H9 (cell line): ENCODE results near the gene MID1. TPM values are rescaled to one million over a fixed set of nuclear protein-coding genes. Genes with fewer than 3 reads are reported as not detected.

Experiments used
- DNase-seq: peaks from one replicate; pipeline ENCODE4 v3.0.0-alpha.2; 2017
- H2AFZ ChIP-seq: one replicate; pipeline ENCODE4 v1.6.1; 2013; ENCODE audit warnings: mild to moderate bottlenecking, low read length, control low read depth, moderate library complexity
- H2AK5ac ChIP-seq: 2 replicates; pipeline ENCODE4 v1.6.1; 2013; ENCODE audit warnings: low read length, control low read depth, mixed read lengths; ENCODE audit not compliant: insufficient read length
- H2BK120ac ChIP-seq: one replicate; pipeline ENCODE4 v1.6.1; 2013; ENCODE audit warnings: low read depth, mild to moderate bottlenecking, low read length, control low read depth, inconsistent platforms; ENCODE audit not compliant: poor library complexity, severe bottlenecking
- H2BK12ac ChIP-seq: 2 replicates; pipeline ENCODE4 v1.6.1; 2013; ENCODE audit warnings: low read length, control low read depth, mixed read lengths, low read depth; ENCODE audit not compliant: insufficient read length
- H2BK15ac ChIP-seq: 2 replicates; pipeline ENCODE4 v1.6.1; 2013; ENCODE audit warnings: low read depth, low read length, control low read depth
- H2BK20ac ChIP-seq: one replicate; pipeline ENCODE4 v1.6.1; 2013; ENCODE audit warnings: low read depth, mild to moderate bottlenecking, low read length, control low read depth, inconsistent platforms; ENCODE audit not compliant: poor library complexity, severe bottlenecking
- H2BK5ac ChIP-seq: 2 replicates; pipeline ENCODE4 v1.6.1; 2013; ENCODE audit warnings: low read length, control low read depth, mixed read lengths; ENCODE audit not compliant: insufficient read length
- H3K14ac ChIP-seq: 2 replicates; pipeline ENCODE4 v1.6.1; 2013; ENCODE audit warnings: low read length, control low read depth; ENCODE audit not compliant: insufficient read depth
- H3K18ac ChIP-seq: 2 replicates; pipeline ENCODE4 v1.6.1; 2013; ENCODE audit warnings: low read depth, mild to moderate bottlenecking, mixed read lengths, low read length, control low read depth; ENCODE audit not compliant: insufficient read length
- H3K23ac ChIP-seq: 2 replicates; pipeline ENCODE4 v1.6.1; 2013; ENCODE audit warnings: low read length, control low read depth, mixed read lengths, low read depth; ENCODE audit not compliant: insufficient read length
- H3K23me2 ChIP-seq: 2 replicates; pipeline ENCODE4 v1.6.1; 2013; ENCODE audit warnings: low read depth, mild to moderate bottlenecking, mixed read lengths, low read length, control low read depth; ENCODE audit not compliant: insufficient read length, poor library complexity, severe bottlenecking
- H3K27ac ChIP-seq: 2 replicates; pipeline ENCODE4 v1.5.1; 2013; ENCODE audit warnings: low read length, control low read depth, mixed read lengths, low read depth; ENCODE audit not compliant: insufficient read length
- H3K27me3 ChIP-seq: 2 replicates; pipeline ENCODE4 v1.6.1; 2013; ENCODE audit warnings: low read length, control low read depth, inconsistent platforms; ENCODE audit not compliant: insufficient read depth
- H3K4ac ChIP-seq: 2 replicates; pipeline ENCODE4 v1.6.1; 2013; ENCODE audit warnings: low read depth, mild to moderate bottlenecking, control low read depth, inconsistent platforms, low read length, moderate library complexity
- H3K4me1 ChIP-seq: 2 replicates; pipeline ENCODE4 v1.6.1; 2013; ENCODE audit warnings: low read length, control low read depth, inconsistent platforms; ENCODE audit not compliant: insufficient read depth
- H3K4me2 ChIP-seq: 2 replicates; pipeline ENCODE4 v1.6.1; 2013; ENCODE audit warnings: low read length, control low read depth, mixed read lengths; ENCODE audit not compliant: insufficient read length, insufficient read depth
- H3K56ac ChIP-seq: 2 replicates; pipeline ENCODE4 v1.6.1; 2013; ENCODE audit warnings: low read depth, mild to moderate bottlenecking, mixed read lengths, low read length, control low read depth; ENCODE audit not compliant: insufficient read length
- H3K79me1 ChIP-seq: 2 replicates; pipeline ENCODE4 v1.6.1; 2013; ENCODE audit warnings: low read depth, mild to moderate bottlenecking, moderate library complexity, low read length, control low read depth, inconsistent platforms; ENCODE audit not compliant: insufficient read depth, poor library complexity, severe bottlenecking
- H3K79me2 ChIP-seq: 2 replicates; pipeline ENCODE4 v1.6.1; 2013; ENCODE audit warnings: low read length, control low read depth, inconsistent platforms; ENCODE audit not compliant: insufficient read depth
- H3K9ac ChIP-seq: 2 replicates; pipeline ENCODE4 v1.6.1; 2013; ENCODE audit warnings: low read length, control low read depth, mixed read lengths; ENCODE audit not compliant: insufficient read length; ENCODE audit errors: extremely low read depth
- H3K9me3 ChIP-seq: one replicate; pipeline ENCODE4 v1.6.1; 2013; ENCODE audit warnings: low read depth, low read length, inconsistent platforms; ENCODE audit not compliant: control insufficient read depth
- H3T11ph ChIP-seq: one replicate; pipeline ENCODE4 v1.6.1; 2013; ENCODE audit warnings: mild to moderate bottlenecking, low read length, control low read depth, inconsistent platforms
- H4K20me1 ChIP-seq: one replicate; pipeline ENCODE4 v1.6.1; 2013; ENCODE audit not compliant: control insufficient read depth, insufficient read length, insufficient read depth
- H4K5ac ChIP-seq: 2 replicates; pipeline ENCODE4 v1.6.1; 2013; ENCODE audit warnings: low read depth, mild to moderate bottlenecking, mixed read lengths, low read length, control low read depth; ENCODE audit not compliant: insufficient read length
- H4K8ac ChIP-seq: replicated peaks from 2 replicates; pipeline ENCODE4 v1.6.1; 2013; ENCODE audit warnings: low read length, control low read depth, mixed read lengths, low read depth; ENCODE audit not compliant: insufficient read length
- H4K91ac ChIP-seq: 2 replicates; pipeline ENCODE4 v1.6.1; 2013; ENCODE audit warnings: low read depth, mild to moderate bottlenecking, moderate library complexity, mixed read lengths, low read length, control low read depth; ENCODE audit not compliant: insufficient read length
- H3K27ac Mint-ChIP-seq, 3 experiments: 2 replicates in 2 of 3; 3 replicates in 1 of 3; pipeline ENCODE4 v1.8.0; 2020 to 2021; ENCODE audit warnings: mixed read lengths in 3 of 3, mild to moderate bottlenecking in 1 of 3, moderate library complexity in 1 of 3
- H3K27me3 Mint-ChIP-seq: 2 replicates; pipeline ENCODE4 v1.8.0; 2021; ENCODE audit warnings: low read depth, mild to moderate bottlenecking, moderate library complexity, mixed read lengths
- H3K36me3 Mint-ChIP-seq, 3 experiments: 2 replicates in 2 of 3; 3 replicates in 1 of 3; pipeline ENCODE4 v1.8.0; 2020 to 2021; ENCODE audit warnings: low read depth in 3 of 3, mixed read lengths in 3 of 3; ENCODE audit not compliant: insufficient read depth in 1 of 3
- H3K4me1 Mint-ChIP-seq, 2 experiments: 2 replicates each; pipeline ENCODE4 v1.8.0; 2020; ENCODE audit warnings: mixed read lengths in 2 of 2
- H3K4me3 Mint-ChIP-seq, 2 experiments: 2 replicates in 1 of 2; 3 replicates in 1 of 2; pipeline ENCODE4 v1.8.0; 2020 to 2021; ENCODE audit warnings: mild to moderate bottlenecking in 2 of 2, mixed read lengths in 2 of 2, moderate library complexity in 1 of 2
- H3K9me3 Mint-ChIP-seq, 2 experiments: 2 replicates in 1 of 2; 3 replicates in 1 of 2; pipeline ENCODE4 v1.8.0; 2020; ENCODE audit warnings: mild to moderate bottlenecking in 2 of 2, mixed read lengths in 2 of 2, moderate library complexity in 1 of 2
- CTCF ChIP-seq: fragments of 200-600 bp; sonication (generic); conservative IDR thresholded peaks from 3 replicates; pipeline ENCODE4 v1.8.0; 2021; ENCODE audit warnings: antibody characterized with exemption, mild to moderate bottlenecking
- WGBS: extraction: QIAGEN DNeasy Blood & Tissue Kit; methylation state at CpG from one replicate; pipeline ENCODE4 v1.1.7; 2013; ENCODE audit warnings: missing lambda C conversion rate, low lambda C conversion rate, mixed read lengths; ENCODE audit not compliant: insufficient read length; ENCODE audit errors: extremely low coverage; 5-methylcytosine and 5-hydroxymethylcytosine counted together
- total RNA-seq: library from RNA; stranded (reverse); gene quantifications from 2 replicates; pipeline ENCODE4 v1.2.1, GENCODE V29; 2021

The MID1 gene
- total RNA-seq, 1 experiment from 2014 or later = 32.9 TPM

GRCh38 chrX:10423716-10424115, 196.7 kb downstream of the MID1 start:
- Histone ChIP-seq H4K91ac (no peak overlapping the region), H2BK20ac (no peak overlapping the region), H3K23me2 (no peaks in the 10 kb centered on the region), H3K4me2 (no peak overlapping the region), H3K18ac (no peak overlapping the region), H2BK12ac (no peak overlapping the region), H3K9me3 (no peaks in the 10 kb centered on the region), H3K79me1 (no peaks in the 10 kb centered on the region), H3T11ph (no peak overlapping the region), H3K79me2 (no peaks in the 10 kb centered on the region), H3K14ac (no peak overlapping the region), H3K27me3 (no peaks in the 10 kb centered on the region), H3K4ac (no peak overlapping the region), H2BK5ac (no peak overlapping the region), H3K56ac (no peak overlapping the region), H3K23ac (no peak overlapping the region), H2BK15ac (no peak overlapping the region), H2BK120ac (no peak overlapping the region), H4K5ac (no peak overlapping the region), H3K4me1 (no peaks in the 10 kb centered on the region), H2AK5ac (no peak overlapping the region), H3K27ac (no peak overlapping the region), H2AFZ (no peak overlapping the region), H4K20me1 (no peaks in the 10 kb centered on the region), H3K9ac (no peak overlapping the region), H4K8ac (no peak overlapping the region)
- no peak for DNase-seq
- Mint-ChIP-seq H3K36me3 (no peaks in the 10 kb centered on the region; a peak in 1 of 7 replicates), H3K9me3 (peaks cover 39 to 52% of the 10 kb centered on the region in 2 experiments), H3K4me3 (no peak overlapping the region), H3K27me3 (no peaks in the 10 kb centered on the region; the same call in 1 of the 2 replicates), H3K4me1 (peaks cover 6% of the 10 kb centered on the region in 2 experiments; a peak in 3 of 4 replicates), H3K27ac (no peak overlapping the region)
- no CpG with 5 or more reads among the region's 4 CpGs for WGBS
- TF ChIP-seq CTCF = no peak
